Measurements from ENCODE around the gene IDUA.

IDUA gene

GRCh38 chr4:956531-957230 is 30.2 kb upstream of the IDUA start:
- FAIRE-seq = no peak

- FAIRE-seq = no peak
Observed at GRCh38 chr4:957231-957580, 29.6 kb upstream of the IDUA start.

GRCh38 chr4:957581-958313 is 29.1 kb upstream of the IDUA start:
- FAIRE-seq = no peak

GRCh38 chr4:958314-958665 is 28.6 kb upstream of the IDUA start:
- no peak for FAIRE-seq

GRCh38 chr4:958696-959337 is 28.0 kb upstream of the IDUA start:
- no peak for FAIRE-seq

- no peak for FAIRE-seq
Observed at GRCh38 chr4:959338-960139, 27.3 kb upstream of the IDUA start.

- FAIRE-seq = no peak
Observed at GRCh38 chr4:960140-960635, 26.7 kb upstream of the IDUA start.

GRCh38 chr4:960636-961350 is 26.1 kb upstream of the IDUA start:
- no peak for FAIRE-seq

- FAIRE-seq = no peak
Observed at GRCh38 chr4:961351-962230, 25.3 kb upstream of the IDUA start.

- FAIRE-seq = no peak
Observed at GRCh38 chr4:962231-963208, 24.3 kb upstream of the IDUA start.

- FAIRE-seq = no peak
Observed at GRCh38 chr4:963276-964225, 23.3 kb upstream of the IDUA start.

GRCh38 chr4:964346-965025 is 22.4 kb upstream of the IDUA start:
- no peak for FAIRE-seq

GRCh38 chr4:965048-965765 is 21.6 kb upstream of the IDUA start:
- FAIRE-seq = no peak

GRCh38 chr4:965766-966134 is 21.1 kb upstream of the IDUA start:
- no peak for FAIRE-seq

GRCh38 chr4:966266-967112 is 20.4 kb upstream of the IDUA start:
- no peak for FAIRE-seq

Measured in islet of Langerhans (tissue), 1 donor.